HCT116 (cell line): ENCODE measurements around the gene HCRT. TPM values are rescaled to one million over a fixed set of nuclear protein-coding genes. Genes with fewer than 3 reads are reported as not detected.

Source experiments
- ATAC-seq: fragments of 200-7000 bp; cut with Tn5 transposase; 2 replicates; pipeline ENCODE4 v1.9.1; 2020; ENCODE audit warnings: mild to moderate bottlenecking, moderate library complexity
- BruUV-seq: library from RNA; stranded (reverse); fragments of 400-500 nt; replicated peaks from 2 replicates; lab custom pipeline; 2021; lab: Mats Ljungman, UMichigan
- CTCF ChIA-PET: fragments of 300-600 bp; sonication (Branson Sonifier 250); formaldehyde crosslinking; loops from one replicate; lab custom pipeline; 2021; ENCODE audit warnings: antibody characterized with exemption; lab: Charles Lee
- POLR2A ChIA-PET: fragments of 300-600, 350-600 bp; sonication (Branson Sonifier 250); formaldehyde crosslinking; loops from one replicate; lab custom pipeline; 2021; ENCODE audit warnings: antibody characterized with exemption; lab: Charles Lee
- RAD21 ChIA-PET, 2 experiments: fragments of 300-600 bp; sonication (Branson Sonifier 250); formaldehyde crosslinking; loops; one replicate each; lab custom pipeline; 2023; ENCODE audit warnings: low total read pairs in 2 of 2; ENCODE audit not compliant: uncharacterized antibody in 2 of 2, unreplicated experiment in 2 of 2, low non-redundant PET in 1 of 2; lab: Charles Lee
- DNase-seq: peaks from one replicate; pipeline ENCODE4 v3.0.0-alpha.2; 2010; ENCODE audit warnings: low read depth, low spot score
- H2AFZ ChIP-seq: fragments of 200-600 bp; shearing (Covaris generic), sonication (generic); 2 replicates; pipeline ENCODE4 v1.6.1; 2017; ENCODE audit warnings: low read depth, mixed run types, mixed read lengths, antibody characterized with exemption, low read length; ENCODE audit not compliant: poor library complexity, severe bottlenecking
- H3K27ac ChIP-seq: 2 replicates; pipeline ENCODE4 v1.5.1; 2012; ENCODE audit warnings: low read depth, low read length
- H3K27me3 ChIP-seq: fragments of 200-600 bp; sonication (generic); 2 replicates; pipeline ENCODE4 v1.6.1; 2016; ENCODE audit warnings: mixed run types, low read length, mixed read lengths; ENCODE audit not compliant: insufficient read depth
- H3K36me3 ChIP-seq, 2 experiments: fragments of 200-500 bp in 1 of 2; fragments of 200-600 bp in 1 of 2; sonication (Bioruptor generic) in 1 of 2; sonication (generic) in 1 of 2; 2 replicates each; pipeline versions ENCODE4 v1.5.1 to v1.6.1; 2014 to 2016; ENCODE audit warnings: low read length in 2 of 2, inconsistent platforms in 1 of 2, mixed read lengths in 1 of 2, mixed run types in 1 of 2; ENCODE audit not compliant: insufficient read depth in 2 of 2, control insufficient read depth in 1 of 2
- H3K4me1 ChIP-seq, 2 experiments: fragments of 200-600 bp in 1 of 2; sonication (generic) in 1 of 2; 2 replicates each; pipeline versions ENCODE4 v1.5.1 to v1.6.1; 2012 to 2017; ENCODE audit warnings: low read length in 2 of 2, inconsistent platforms in 1 of 2, mild to moderate bottlenecking in 1 of 2, mixed read lengths in 1 of 2, mixed run types in 1 of 2, moderate library complexity in 1 of 2; ENCODE audit not compliant: insufficient read depth in 2 of 2, control insufficient read depth in 1 of 2
- H3K4me2 ChIP-seq: fragments of 200-600 bp; sonication (generic); 2 replicates; pipeline ENCODE4 v1.6.1; 2017; ENCODE audit warnings: mixed run types, low read length, mixed read lengths
- H3K4me3 ChIP-seq, 2 experiments: fragments of 200-600 bp in 1 of 2; sonication (generic) in 1 of 2; replicated peaks in 1 of 2; 2 replicates each; pipeline ENCODE4 v1.5.1; 2011 to 2016; ENCODE audit warnings: low read length in 2 of 2, control low read depth in 1 of 2, low read depth in 1 of 2, mild to moderate bottlenecking in 1 of 2, mixed read lengths in 1 of 2, mixed run types in 1 of 2
- H3K79me2 ChIP-seq: fragments of 200-600 bp; sonication (generic); 2 replicates; pipeline ENCODE4 v1.6.1; 2017; ENCODE audit warnings: mild to moderate bottlenecking, mixed run types, low read length, moderate library complexity, mixed read lengths; ENCODE audit not compliant: insufficient read depth
- H3K9ac ChIP-seq: fragments of 200-600 bp; sonication (generic); 2 replicates; pipeline ENCODE4 v1.6.1; 2016; ENCODE audit warnings: low read length, mixed read lengths
- H3K9me2 ChIP-seq: fragments of 200-600 bp; sonication (generic), shearing (Covaris generic); 2 replicates; pipeline ENCODE4 v1.6.1; 2017; ENCODE audit warnings: mixed run types, mild to moderate bottlenecking, moderate library complexity; ENCODE audit not compliant: insufficient read depth
- H3K9me3 ChIP-seq, 2 experiments: fragments of 200-500 bp in 1 of 2; fragments of 200-600 bp in 1 of 2; sonication (Bioruptor generic) in 1 of 2; sonication (generic) in 1 of 2; 2 replicates each; pipeline ENCODE4 v1.6.1; 2014 to 2017; ENCODE audit warnings: low read length in 2 of 2, mixed read lengths in 2 of 2, inconsistent platforms in 1 of 2, low read depth in 1 of 2, mild to moderate bottlenecking in 1 of 2, mixed run types in 1 of 2, moderate library complexity in 1 of 2; ENCODE audit not compliant: control insufficient read depth in 1 of 2, insufficient read depth in 1 of 2
- H4K20me1 ChIP-seq: fragments of 200-600 bp; sonication (generic), shearing (Covaris generic); 2 replicates; pipeline ENCODE4 v1.6.1; 2017; ENCODE audit warnings: mixed run types, mild to moderate bottlenecking, moderate library complexity; ENCODE audit not compliant: insufficient read depth
- CBX3 ChIP-seq: IDR thresholded peaks from 2 replicates; pipeline ENCODE4 v1.6.1; 2012; ENCODE audit warnings: low read depth
- CEBPB ChIP-seq: IDR thresholded peaks from 2 replicates; pipeline ENCODE4 v1.6.1; 2012; ENCODE audit warnings: low read depth
- EGR1 ChIP-seq: IDR thresholded peaks from 2 replicates; pipeline ENCODE4 v1.6.1; 2012; ENCODE audit warnings: low read depth
- ELF1 ChIP-seq: IDR thresholded peaks from 2 replicates; pipeline ENCODE4 v1.6.1; 2012; ENCODE audit warnings: low read depth, borderline replicate concordance
- EZH2 ChIP-seq: fragments of 200-600 bp; sonication (generic); IDR thresholded peaks from 2 replicates; pipeline ENCODE4 v1.6.1; 2017; ENCODE audit warnings: antibody characterized with exemption, mixed run types
- EZH2phosphoT487 ChIP-seq: fragments of 200-600 bp; IDR thresholded peaks from 2 replicates; pipeline ENCODE4 v1.6.1; 2018; ENCODE audit warnings: antibody characterized with exemption, borderline replicate concordance
- FOSL1 ChIP-seq: IDR thresholded peaks from 2 replicates; pipeline ENCODE4 v1.6.1; 2012; ENCODE audit warnings: low read depth
- POLR2A ChIP-seq: IDR thresholded peaks from 2 replicates; pipeline ENCODE4 v1.7.0; 2011; ENCODE audit warnings: borderline replicate concordance; ENCODE audit not compliant: insufficient read depth, insufficient read length; ENCODE audit errors: extremely low read depth
- SP1 ChIP-seq: IDR thresholded peaks from 2 replicates; pipeline ENCODE4 v1.6.1; 2012; ENCODE audit warnings: low read depth
- SRF ChIP-seq: IDR thresholded peaks from 2 replicates; pipeline ENCODE4 v1.6.1; 2012; ENCODE audit warnings: low read depth
- TCF7L2 ChIP-seq: IDR thresholded peaks from 2 replicates; pipeline ENCODE4 v1.7.0; 2011; ENCODE audit warnings: borderline replicate concordance, inconsistent platforms; ENCODE audit not compliant: insufficient read depth, insufficient read length; ENCODE audit errors: extremely low read depth
- ZBTB33 ChIP-seq: IDR thresholded peaks from 2 replicates; pipeline ENCODE4 v1.6.1; 2011; ENCODE audit warnings: mild to moderate bottlenecking, low read length, moderate library complexity; ENCODE audit not compliant: insufficient replicate concordance; ENCODE audit errors: extremely low read depth
- ZFX ChIP-seq: fragments of 450-650 bp; IDR thresholded peaks from 2 replicates; pipeline ENCODE4 v1.6.1; 2017
- intact Hi-C: fragments of 100-400 bp; cut with micrococcal nuclease; formaldehyde crosslinking; loops from 2 replicates; pipeline ENCODE4 v1.10.0; 2022
- total RNA-seq: library from RNA; stranded (reverse); gene quantifications from one replicate; pipeline ENCODE4 v1.2.1, GENCODE V29; 2021; ENCODE audit not compliant: unreplicated experiment
- TF ChIP-seq, protein P1 (sequence below): IDR thresholded peaks from 2 replicates; pipeline ENCODE4 v1.6.1; 2012; ENCODE audit warnings: low read depth

The HCRT gene
- total RNA-seq, 1 experiment from 2014 or later: not detected

DNA sequence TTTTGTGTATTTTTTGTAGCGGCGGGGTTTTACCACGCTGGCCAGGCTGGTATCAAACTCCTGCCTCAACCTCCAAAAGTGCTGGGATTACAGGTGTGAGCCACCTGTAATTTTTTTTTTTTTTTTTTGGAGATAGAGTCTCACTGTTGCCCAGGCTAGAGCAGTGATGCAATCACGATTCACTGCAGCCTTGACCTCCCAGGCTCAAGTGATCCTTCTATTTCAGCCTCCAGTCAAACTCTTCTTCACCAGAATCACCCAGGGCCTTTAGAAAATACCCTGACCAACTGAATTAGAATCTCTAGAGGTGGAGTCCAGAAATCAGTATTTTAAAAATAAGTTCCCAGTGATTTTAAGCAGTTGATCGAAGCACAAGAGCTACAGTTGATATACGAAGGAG, 50.1 kb downstream of the HCRT start:
- no peaks in the 10 kb centered on the region for H3K9me3 ChIP-seq
- peaks cover 0 to 11% of the 10 kb centered on the region in 2 experiments; a peak in 2 of 4 replicates for H3K4me1 ChIP-seq
- H3K4me3 ChIP-seq: no peak overlapping the region
- no TSS peak for BruUV-seq
- CTCF ChIA-PET: interaction anchor here (0.9 to 1.1 kb wide), 2 partner anchors 107 to 392 kb away, joined by 3 to 4 read pairs; no protein-coding TSS in a partner anchor
- H2AFZ ChIP-seq: no peak overlapping the region
- peaks cover 2 to 10% of the 10 kb centered on the region in 2 experiments; a peak in 3 of 4 replicates for H3K36me3 ChIP-seq
- no peaks in the 10 kb centered on the region for H4K20me1 ChIP-seq
- peak overlapping the region; percentile 17; the same call in 1 of the 2 replicates for H3K4me2 ChIP-seq
- POLR2A ChIA-PET: no interaction called here
- H3K9ac ChIP-seq: no peak overlapping the region
- DNase-seq (no peak), ATAC-seq (no peak)
- RAD21 ChIA-PET: no interaction called here
- peaks cover 99% of the 10 kb centered on the region for H3K79me2 ChIP-seq
- no peak for TF ChIP-seq POLR2A
- no peak for TF ChIP-seq EZH2phosphoT487
- TF ChIP-seq FOSL1: no peak
- no peak for TF ChIP-seq CEBPB
- TF ChIP-seq EGR1: no peak
- TF ChIP-seq CBX3: no peak
- TF ChIP-seq, protein P1, sequence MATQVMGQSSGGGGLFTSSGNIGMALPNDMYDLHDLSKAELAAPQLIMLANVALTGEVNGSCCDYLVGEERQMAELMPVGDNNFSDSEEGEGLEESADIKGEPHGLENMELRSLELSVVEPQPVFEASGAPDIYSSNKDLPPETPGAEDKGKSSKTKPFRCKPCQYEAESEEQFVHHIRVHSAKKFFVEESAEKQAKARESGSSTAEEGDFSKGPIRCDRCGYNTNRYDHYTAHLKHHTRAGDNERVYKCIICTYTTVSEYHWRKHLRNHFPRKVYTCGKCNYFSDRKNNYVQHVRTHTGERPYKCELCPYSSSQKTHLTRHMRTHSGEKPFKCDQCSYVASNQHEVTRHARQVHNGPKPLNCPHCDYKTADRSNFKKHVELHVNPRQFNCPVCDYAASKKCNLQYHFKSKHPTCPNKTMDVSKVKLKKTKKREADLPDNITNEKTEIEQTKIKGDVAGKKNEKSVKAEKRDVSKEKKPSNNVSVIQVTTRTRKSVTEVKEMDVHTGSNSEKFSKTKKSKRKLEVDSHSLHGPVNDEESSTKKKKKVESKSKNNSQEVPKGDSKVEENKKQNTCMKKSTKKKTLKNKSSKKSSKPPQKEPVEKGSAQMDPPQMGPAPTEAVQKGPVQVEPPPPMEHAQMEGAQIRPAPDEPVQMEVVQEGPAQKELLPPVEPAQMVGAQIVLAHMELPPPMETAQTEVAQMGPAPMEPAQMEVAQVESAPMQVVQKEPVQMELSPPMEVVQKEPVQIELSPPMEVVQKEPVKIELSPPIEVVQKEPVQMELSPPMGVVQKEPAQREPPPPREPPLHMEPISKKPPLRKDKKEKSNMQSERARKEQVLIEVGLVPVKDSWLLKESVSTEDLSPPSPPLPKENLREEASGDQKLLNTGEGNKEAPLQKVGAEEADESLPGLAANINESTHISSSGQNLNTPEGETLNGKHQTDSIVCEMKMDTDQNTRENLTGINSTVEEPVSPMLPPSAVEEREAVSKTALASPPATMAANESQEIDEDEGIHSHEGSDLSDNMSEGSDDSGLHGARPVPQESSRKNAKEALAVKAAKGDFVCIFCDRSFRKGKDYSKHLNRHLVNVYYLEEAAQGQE: no peak
- no peak for TF ChIP-seq SP1
- TF ChIP-seq ELF1: no peak
- no peak for TF ChIP-seq TCF7L2
- TF ChIP-seq SRF: no peak
- TF ChIP-seq ZFX: no peak
- no peak for TF ChIP-seq ZBTB33
- TF ChIP-seq EZH2: no peak
- H3K27ac ChIP-seq: no peak overlapping the region
- intact Hi-C loops: no loop called here
- H3K9me2 ChIP-seq: no peaks in the 10 kb centered on the region
- no peaks in the 10 kb centered on the region for H3K27me3 ChIP-seq

Other genes with a start within 250 kb of the HCRT start
- 51.2 TPM for gene CNP, start 218.7 kb downstream of the HCRT start, total RNA-seq
- 113 TPM for gene DNAJC7, start 168.0 kb downstream of the HCRT start, total RNA-seq
- 26.4 TPM for gene NKIRAS2, start 165.4 kb downstream of the HCRT start, total RNA-seq
- gene C17orf113, start 134.9 kb downstream of the HCRT start, total RNA-seq: 2.3 TPM
- gene ZNF385C, start 87.0 kb downstream of the HCRT start, total RNA-seq: 1.1 TPM
- 1.2 TPM for gene DHX58, start 72.7 kb downstream of the HCRT start, total RNA-seq
- gene KAT2A, start 64.1 kb downstream of the HCRT start, total RNA-seq: 41.2 TPM
- gene HSPB9, start 62.6 kb downstream of the HCRT start, total RNA-seq: not detected
- 115 TPM for gene RAB5C, start 30.5 kb downstream of the HCRT start, total RNA-seq
- not detected for gene KCNH4, start 4.3 kb downstream of the HCRT start, total RNA-seq
- gene GHDC, start 9.0 kb upstream of the HCRT start, total RNA-seq: 13.2 TPM
- 7.1 TPM for gene STAT5B, start 90.9 kb upstream of the HCRT start, total RNA-seq
- 0.91 TPM for gene STAT5A, start 103.0 kb upstream of the HCRT start, total RNA-seq
- 61.0 TPM for gene STAT3, start 203.0 kb upstream of the HCRT start, total RNA-seq
- 79.7 TPM for gene CAVIN1, start 237.8 kb upstream of the HCRT start, total RNA-seq